Measurements from ENCODE around the gene FNTB.

GRCh38 chr14:64939817-64940190, 46.9 kb upstream of the FNTB start:
- TF ChIP-seq CTCF (IDR thresholded peaks at IDR 0.05): no peak
- no peak for TF ChIP-seq EZH2 (IDR thresholded peaks at IDR 0.05; ENCODE audit: borderline replicate concordance, insufficient read depth, low read depth, low read length, poor library complexity, severe bottlenecking)
